MM.1S (cell line): ENCODE results near the gene SRGAP3.

ENCODE experiments used
- DNase-seq: peaks from one replicate; pipeline ENCODE4 v3.0.0-alpha.2; 2015
- H2AFZ ChIP-seq: fragments of 300-600 bp; sonication (generic); 2 replicates; pipeline ENCODE4 v1.6.0; 2016; ENCODE audit warnings: antibody characterized with exemption, low read length
- H3F3A ChIP-seq: fragments of 300-600 bp; sonication (generic); 2 replicates; pipeline ENCODE4 v1.6.1; 2016; ENCODE audit warnings: mild to moderate bottlenecking, antibody characterized with exemption, low read length, moderate library complexity, mixed read lengths; ENCODE audit not compliant: insufficient read depth
- H3K27ac ChIP-seq: fragments of 300-600 bp; sonication (generic); 2 replicates; pipeline ENCODE4 v1.5.1; 2016; ENCODE audit warnings: mild to moderate bottlenecking, low read length
- H3K27me3 ChIP-seq: fragments of 300-600 bp; sonication (generic); replicated peaks from 2 replicates; pipeline ENCODE4 v1.6.0; 2016; ENCODE audit warnings: low read length; ENCODE audit not compliant: insufficient read depth
- H3K36me3 ChIP-seq: fragments of 300-600 bp; sonication (generic); replicated peaks from 2 replicates; pipeline ENCODE4 v1.6.1; 2016; ENCODE audit warnings: mild to moderate bottlenecking, low read length, mixed read lengths; ENCODE audit not compliant: insufficient read depth
- H3K4me1 ChIP-seq: fragments of 300-600 bp; sonication (generic); 2 replicates; pipeline ENCODE4 v1.6.1; 2016; ENCODE audit warnings: low read length, mixed read lengths
- H3K4me2 ChIP-seq: fragments of 300-600 bp; sonication (generic); 2 replicates; pipeline ENCODE4 v1.6.0; 2016; ENCODE audit warnings: low read depth, low read length
- H3K4me3 ChIP-seq: fragments of 300-600 bp; sonication (generic); 2 replicates; pipeline ENCODE4 v1.5.1; 2016; ENCODE audit warnings: low read length, mixed read lengths
- H3K79me2 ChIP-seq: fragments of 300-600 bp; sonication (generic); 2 replicates; pipeline ENCODE4 v1.6.1; 2016; ENCODE audit warnings: mixed run types, low read length, mixed read lengths
- H3K9ac ChIP-seq: fragments of 300-600 bp; sonication (generic); 2 replicates; pipeline ENCODE4 v1.6.1; 2016; ENCODE audit warnings: low read length, mixed read lengths
- H3K9me2 ChIP-seq: fragments of 300-600 bp; sonication (generic); replicated peaks from 2 replicates; pipeline ENCODE4 v1.6.1; 2016; ENCODE audit warnings: mild to moderate bottlenecking, low read length, mixed read lengths; ENCODE audit not compliant: insufficient read depth
- H3K9me3 ChIP-seq: fragments of 300-600 bp; sonication (generic); replicated peaks from 2 replicates; pipeline ENCODE4 v1.6.1; 2016; ENCODE audit warnings: mild to moderate bottlenecking, low read length, mixed read lengths; ENCODE audit not compliant: insufficient read depth
- H4K20me1 ChIP-seq: fragments of 300-600 bp; sonication (generic); 2 replicates; pipeline ENCODE4 v1.6.1; 2016; ENCODE audit warnings: mild to moderate bottlenecking, low read length, moderate library complexity, mixed read lengths; ENCODE audit not compliant: insufficient read depth
- CTCF ChIP-seq: fragments of 300-600 bp; sonication (generic); IDR thresholded peaks from 2 replicates; pipeline ENCODE4 v1.5.1; 2016; ENCODE audit warnings: antibody characterized with exemption, low read length, mixed read lengths
- EZH2 ChIP-seq: fragments of 300-600 bp; sonication (generic); optimal IDR thresholded peaks from 2 replicates; pipeline ENCODE3; 2017; ENCODE audit warnings: low read depth, mild to moderate bottlenecking, antibody characterized with exemption, low read length, mixed read lengths
- EZH2phosphoT487 ChIP-seq: fragments of 300-600 bp; sonication (generic); IDR thresholded peaks from 2 replicates; pipeline ENCODE4 v1.6.1; 2018; ENCODE audit warnings: antibody characterized with exemption, low read length

Gene SRGAP3

GRCh38 chr3:9047452-9048346 lies 201.7 kb downstream of the SRGAP3 start:
- no peak overlapping the region for H3K9ac ChIP-seq

GRCh38 chr3:9045371-9045770 lies 204.1 kb downstream of the SRGAP3 start:
- H2AFZ ChIP-seq: no peak overlapping the region
- no peak overlapping the region for H3K27ac ChIP-seq
- H4K20me1 ChIP-seq: no peaks in the 10 kb centered on the region
- DNase-seq: no peak
- H3F3A ChIP-seq: no peaks in the 10 kb centered on the region
- no peaks in the 10 kb centered on the region for H3K9me2 ChIP-seq
- no peaks in the 10 kb centered on the region for H3K36me3 ChIP-seq
- no peak overlapping the region for H3K4me2 ChIP-seq
- no peak overlapping the region for H3K4me3 ChIP-seq
- no peaks in the 10 kb centered on the region for H3K9me3 ChIP-seq
- no peaks in the 10 kb centered on the region for H3K27me3 ChIP-seq
- no peaks in the 10 kb centered on the region for H3K79me2 ChIP-seq
- TF ChIP-seq EZH2: no peak
- no peak for TF ChIP-seq EZH2phosphoT487
- no peaks in the 10 kb centered on the region for H3K4me1 ChIP-seq
- no peak overlapping the region for H3K9ac ChIP-seq

More at GRCh38 chr3:9047452-9048346, 201.7 kb downstream of the SRGAP3 start:
- Histone ChIP-seq H3K79me2 (no peaks in the 10 kb centered on the region), H3K27ac (no peak overlapping the region), H3K27me3 (no peaks in the 10 kb centered on the region), H3K4me3 (no peak overlapping the region), H3K9me2 (no peaks in the 10 kb centered on the region), H3K4me2 (no peak overlapping the region), H4K20me1 (no peaks in the 10 kb centered on the region), H3K36me3 (no peaks in the 10 kb centered on the region), H3K4me1 (no peaks in the 10 kb centered on the region), H3K9me3 (no peaks in the 10 kb centered on the region), H3F3A (no peaks in the 10 kb centered on the region), H2AFZ (no peak overlapping the region)
- no peak for DNase-seq
- TF ChIP-seq CTCF (no peak), EZH2phosphoT487 (no peak), EZH2 (no peak)

- Histone ChIP-seq H3K79me2 (no peaks in the 10 kb centered on the region), H3K4me1 (no peaks in the 10 kb centered on the region), H3K27ac (no peak overlapping the region), H3K27me3 (no peaks in the 10 kb centered on the region), H2AFZ (no peak overlapping the region), H3F3A (no peaks in the 10 kb centered on the region), H3K4me3 (no peak overlapping the region), H3K4me2 (no peak overlapping the region), H3K9me2 (no peaks in the 10 kb centered on the region), H3K36me3 (no peaks in the 10 kb centered on the region), H3K9ac (no peak overlapping the region), H4K20me1 (no peaks in the 10 kb centered on the region), H3K9me3 (no peaks in the 10 kb centered on the region)
- no peak for TF ChIP-seq EZH2
- DNase-seq: no peak
Observed at GRCh38 chr3:9043063-9043462, 206.4 kb downstream of the SRGAP3 start.

GRCh38 chr3:9041626-9042025 lies 207.8 kb downstream of the SRGAP3 start:
- no peaks in the 10 kb centered on the region for H3K36me3 ChIP-seq
- no peaks in the 10 kb centered on the region for H3K9me2 ChIP-seq
- no peaks in the 10 kb centered on the region for H3K4me1 ChIP-seq
- no peaks in the 10 kb centered on the region for H3F3A ChIP-seq
- H3K4me2 ChIP-seq: no peak overlapping the region
- no peaks in the 10 kb centered on the region for H3K79me2 ChIP-seq
- no peaks in the 10 kb centered on the region for H4K20me1 ChIP-seq
- no peak overlapping the region for H3K27ac ChIP-seq
- H3K9me3 ChIP-seq: no peaks in the 10 kb centered on the region
- no peak for DNase-seq
- H3K4me3 ChIP-seq: no peak overlapping the region
- H3K9ac ChIP-seq: no peak overlapping the region
- H2AFZ ChIP-seq: no peak overlapping the region
- TF ChIP-seq CTCF (no peak), EZH2phosphoT487 (no peak), EZH2 (no peak)
- H3K27me3 ChIP-seq: no peaks in the 10 kb centered on the region
